OCI-LY1 (cell line): ENCODE results near the gene MTF2.

Experiments
- H2AFZ ChIP-seq: fragments of 200-600 bp; sonication (generic), shearing (Covaris generic); 2 replicates; pipeline ENCODE4 v1.6.0; 2014; ENCODE audit warnings: antibody characterized with exemption, mild to moderate bottlenecking, low read length
- H3F3A ChIP-seq: fragments of 200-600 bp; sonication (generic), shearing (Covaris generic); 2 replicates; pipeline ENCODE4 v1.6.0; 2014; ENCODE audit warnings: mild to moderate bottlenecking, antibody characterized with exemption, low read length, moderate library complexity; ENCODE audit not compliant: insufficient read depth
- H3K27ac ChIP-seq: fragments of 200-600 bp; sonication (generic); 2 replicates; pipeline ENCODE4 v1.5.1; 2014; ENCODE audit warnings: low read length, mixed run types, mild to moderate bottlenecking, low read depth; ENCODE audit not compliant: poor library complexity, severe bottlenecking
- H3K27me3 ChIP-seq: fragments of 200-600 bp; sonication (generic); 2 replicates; pipeline ENCODE4 v1.6.0; 2014; ENCODE audit warnings: antibody characterized with exemption, mild to moderate bottlenecking, low read length, moderate library complexity; ENCODE audit not compliant: insufficient read depth
- H3K36me3 ChIP-seq: fragments of 200-600 bp; sonication (generic); 2 replicates; pipeline ENCODE4 v1.6.1; 2014; ENCODE audit warnings: mild to moderate bottlenecking, antibody characterized with exemption, low read length, moderate library complexity, mixed read lengths; ENCODE audit not compliant: insufficient read depth
- H3K4me1 ChIP-seq: fragments of 200-600 bp; sonication (generic); 2 replicates; pipeline ENCODE4 v1.5.1; 2014; ENCODE audit warnings: mild to moderate bottlenecking, low read length, moderate library complexity; ENCODE audit not compliant: insufficient read depth, severe bottlenecking
- H3K4me2 ChIP-seq: fragments of 200-600 bp; sonication (generic), shearing (Covaris generic); 2 replicates; pipeline ENCODE4 v1.6.1; 2014; ENCODE audit warnings: low read length
- H3K4me3 ChIP-seq: fragments of 200-600 bp; sonication (generic); 2 replicates; pipeline ENCODE4 v1.5.1; 2014; ENCODE audit warnings: low read length, low read depth, mild to moderate bottlenecking, mixed read lengths; ENCODE audit not compliant: poor library complexity, severe bottlenecking
- H3K79me2 ChIP-seq: fragments of 200-600 bp; shearing (Covaris generic); 2 replicates; pipeline ENCODE4 v1.6.1; 2016; ENCODE audit warnings: mixed run types, low read length, mixed read lengths; ENCODE audit not compliant: insufficient read depth
- H3K9ac ChIP-seq: fragments of 200-600 bp; sonication (generic), shearing (Covaris generic); 2 replicates; pipeline ENCODE4 v1.6.1; 2014; ENCODE audit warnings: mild to moderate bottlenecking, low read length, mixed read lengths
- H3K9me2 ChIP-seq: fragments of 200-600 bp; sonication (generic), shearing (Covaris generic); 2 replicates; pipeline ENCODE4 v1.6.1; 2014; ENCODE audit warnings: low read depth, mild to moderate bottlenecking, low read length, mixed read lengths
- H3K9me3 ChIP-seq: fragments of 200-600 bp; shearing (Covaris generic); 2 replicates; pipeline ENCODE4 v1.6.1; 2014; ENCODE audit warnings: low read length, mixed read lengths
- H4K20me1 ChIP-seq: fragments of 200-600 bp; sonication (generic), shearing (Covaris generic); 2 replicates; pipeline ENCODE4 v1.6.0; 2016; ENCODE audit warnings: mild to moderate bottlenecking, low read length; ENCODE audit not compliant: insufficient read depth
- EZH2 ChIP-seq: fragments of 200-600 bp; sonication (generic), shearing (Covaris generic); IDR thresholded peaks from 2 replicates; pipeline ENCODE4 v1.8.0; 2017; ENCODE audit warnings: borderline replicate concordance, mixed run types, mild to moderate bottlenecking, antibody characterized with exemption, low read length, moderate library complexity, mixed read lengths
- TF ChIP-seq, protein P1 (sequence below): fragments of 200-600 bp; sonication (generic), shearing (Covaris generic); IDR thresholded peaks from 2 replicates; pipeline ENCODE4 v1.5.1; 2017; ENCODE audit warnings: mild to moderate bottlenecking, antibody characterized with exemption, low read length, moderate library complexity, mixed read lengths

MTF2 gene

DNA sequence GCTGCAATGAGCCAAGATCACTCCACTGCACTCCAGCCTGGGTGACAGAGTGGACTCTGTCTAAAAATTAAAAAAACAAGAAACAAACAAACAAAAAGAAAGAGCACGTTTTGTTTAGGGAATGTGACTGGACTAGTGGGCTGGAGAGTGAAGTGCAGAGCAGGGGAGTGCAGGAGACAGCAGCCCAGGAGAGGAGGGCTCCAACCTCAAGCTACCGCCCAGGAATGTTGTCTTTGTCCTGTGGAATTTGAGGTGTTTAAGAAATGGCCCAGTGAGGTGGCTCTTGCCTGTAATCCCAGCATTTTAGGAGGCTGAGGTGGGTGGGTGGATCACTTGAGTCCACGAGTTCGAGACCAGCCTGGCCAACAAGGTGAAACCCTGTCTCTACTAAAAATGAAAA lies 42.4 kb upstream of the MTF2 start:
- Histone ChIP-seq H3K79me2 (no peaks in the 10 kb centered on the region), H3K9ac (peak overlapping the region; percentile 33), H2AFZ (no peak overlapping the region), H4K20me1 (no peaks in the 10 kb centered on the region), H3F3A (peaks cover 9% of the 10 kb centered on the region; the same call in 1 of the 2 replicates), H3K4me2 (no peak overlapping the region), H3K9me3 (no peaks in the 10 kb centered on the region), H3K36me3 (no peaks in the 10 kb centered on the region), H3K4me1 (peaks cover 74% of the 10 kb centered on the region), H3K27me3 (no peaks in the 10 kb centered on the region), H3K9me2 (no peaks in the 10 kb centered on the region), H3K4me3 (no peak overlapping the region), H3K27ac (peak overlapping the region; percentile 98)
- TF ChIP-seq, protein P1, sequence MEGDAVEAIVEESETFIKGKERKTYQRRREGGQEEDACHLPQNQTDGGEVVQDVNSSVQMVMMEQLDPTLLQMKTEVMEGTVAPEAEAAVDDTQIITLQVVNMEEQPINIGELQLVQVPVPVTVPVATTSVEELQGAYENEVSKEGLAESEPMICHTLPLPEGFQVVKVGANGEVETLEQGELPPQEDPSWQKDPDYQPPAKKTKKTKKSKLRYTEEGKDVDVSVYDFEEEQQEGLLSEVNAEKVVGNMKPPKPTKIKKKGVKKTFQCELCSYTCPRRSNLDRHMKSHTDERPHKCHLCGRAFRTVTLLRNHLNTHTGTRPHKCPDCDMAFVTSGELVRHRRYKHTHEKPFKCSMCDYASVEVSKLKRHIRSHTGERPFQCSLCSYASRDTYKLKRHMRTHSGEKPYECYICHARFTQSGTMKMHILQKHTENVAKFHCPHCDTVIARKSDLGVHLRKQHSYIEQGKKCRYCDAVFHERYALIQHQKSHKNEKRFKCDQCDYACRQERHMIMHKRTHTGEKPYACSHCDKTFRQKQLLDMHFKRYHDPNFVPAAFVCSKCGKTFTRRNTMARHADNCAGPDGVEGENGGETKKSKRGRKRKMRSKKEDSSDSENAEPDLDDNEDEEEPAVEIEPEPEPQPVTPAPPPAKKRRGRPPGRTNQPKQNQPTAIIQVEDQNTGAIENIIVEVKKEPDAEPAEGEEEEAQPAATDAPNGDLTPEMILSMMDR = no peak
- no peak for TF ChIP-seq EZH2

DNA sequence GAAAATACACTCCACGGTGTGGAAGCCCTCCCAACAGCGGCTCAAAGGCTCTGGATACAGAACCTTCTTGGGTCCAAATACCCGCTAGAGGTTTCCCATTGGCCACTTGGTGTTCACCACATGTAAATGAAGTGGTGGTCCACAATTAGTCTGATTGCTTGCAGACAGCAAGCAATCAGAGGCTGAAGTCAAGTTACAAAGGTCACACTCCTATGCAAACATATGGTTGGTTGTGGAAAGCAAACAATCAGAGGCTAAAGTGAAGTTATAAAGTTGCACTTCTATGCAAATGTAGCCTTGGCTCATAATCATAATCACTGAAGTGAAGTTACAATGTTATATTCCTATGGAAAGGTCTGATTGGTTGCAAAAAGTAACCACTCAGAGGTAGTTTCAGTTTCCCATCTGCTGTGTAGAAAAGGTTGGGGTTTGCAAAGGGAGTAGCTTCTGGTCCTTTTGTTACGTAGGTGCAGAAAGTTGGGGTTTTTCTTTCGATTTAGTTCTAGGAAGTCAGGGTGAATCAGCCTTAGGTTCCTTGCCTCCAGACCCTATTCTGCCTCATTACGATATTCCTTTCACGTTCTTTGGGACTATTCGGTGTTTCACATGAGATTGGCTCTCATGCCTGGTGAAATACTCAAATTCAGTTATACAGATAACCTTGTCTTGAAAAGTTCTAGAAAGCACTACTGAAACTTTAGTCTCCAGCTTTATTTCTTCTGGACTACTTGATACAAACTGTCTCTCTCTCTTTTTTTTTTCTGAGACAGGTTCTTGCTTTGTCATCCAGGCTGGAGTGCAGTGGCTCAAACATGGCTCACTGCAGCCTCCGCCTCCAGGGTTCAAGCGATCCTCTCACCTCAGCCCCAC lies 36.7 kb upstream of the MTF2 start:
- H3K9ac ChIP-seq = peak overlapping the region; percentile 3; the same call in 1 of the 2 replicates
- H3K36me3 ChIP-seq = no peaks in the 10 kb centered on the region
- H3K27ac ChIP-seq = peak overlapping the region; percentile 65
- H3K4me2 ChIP-seq = peak overlapping the region; percentile 37
- H3F3A ChIP-seq = no peaks in the 10 kb centered on the region
- H3K4me1 ChIP-seq = peaks cover 35% of the 10 kb centered on the region
- no peaks in the 10 kb centered on the region for H3K79me2 ChIP-seq
- no peaks in the 10 kb centered on the region for H3K9me2 ChIP-seq
- no peaks in the 10 kb centered on the region for H3K27me3 ChIP-seq
- no peaks in the 10 kb centered on the region for H4K20me1 ChIP-seq
- no peak for TF ChIP-seq EZH2
- TF ChIP-seq, protein P1 = no peak
- peak overlapping the region; percentile 14 for H3K4me3 ChIP-seq
- no peaks in the 10 kb centered on the region for H3K9me3 ChIP-seq
- H2AFZ ChIP-seq = peak overlapping the region; percentile 64; the same call in 1 of the 2 replicates

DNA sequence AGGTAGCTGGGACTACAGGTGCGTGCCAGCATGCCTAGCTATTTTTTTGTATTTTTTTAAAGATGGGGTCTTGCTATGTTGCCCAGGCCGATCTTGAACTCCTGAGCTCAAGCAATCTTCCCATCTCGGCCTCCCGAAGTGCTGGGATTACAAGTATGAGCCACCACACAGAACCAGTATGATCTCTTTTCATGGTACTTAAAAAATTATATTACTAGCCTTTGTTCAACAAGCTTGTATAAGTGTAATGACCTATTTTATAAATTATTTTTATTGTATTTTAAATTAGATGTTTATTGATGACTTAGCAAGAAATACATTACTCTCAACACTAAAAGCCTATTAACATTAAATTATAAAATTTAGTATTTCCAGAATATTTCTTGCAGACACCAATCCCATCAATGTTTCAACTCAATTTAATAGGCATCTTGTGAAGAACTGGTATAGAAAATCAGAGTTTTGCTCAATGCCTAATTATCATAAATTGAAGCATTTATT lies 36.0 kb upstream of the MTF2 start:
- H3K79me2 ChIP-seq = no peaks in the 10 kb centered on the region
- H3K9me3 ChIP-seq = no peaks in the 10 kb centered on the region
- no peak overlapping the region for H3K4me2 ChIP-seq
- no peaks in the 10 kb centered on the region for H3K9me2 ChIP-seq
- H2AFZ ChIP-seq = no peak overlapping the region
- H3F3A ChIP-seq = no peaks in the 10 kb centered on the region
- H3K27ac ChIP-seq = peak overlapping the region; percentile 65
- H4K20me1 ChIP-seq = no peaks in the 10 kb centered on the region
- H3K4me1 ChIP-seq = peaks cover 28% of the 10 kb centered on the region
- H3K27me3 ChIP-seq = no peaks in the 10 kb centered on the region
- TF ChIP-seq, protein P1 = no peak
- no peak for TF ChIP-seq EZH2
- no peak overlapping the region; the same call in 1 of the 2 replicates for H3K9ac ChIP-seq
- H3K36me3 ChIP-seq = no peaks in the 10 kb centered on the region
- no peak overlapping the region for H3K4me3 ChIP-seq
